Panc1 (cell line): ENCODE data around the gene KIAA1671. TPM values are rescaled to one million over a fixed set of nuclear protein-coding genes. Genes with fewer than 3 reads are reported as not detected.

Source experiments
- ATAC-seq: fragments of 200-7000 bp; cut with Tn5 transposase; 2 replicates; pipeline ENCODE4 v1.9.1; 2020; ENCODE audit warnings: mild to moderate bottlenecking, moderate library complexity
- BruUV-seq: library from RNA; stranded (reverse); fragments of 400-500 nt; replicated peaks from 2 replicates; lab custom pipeline; 2021; lab: Mats Ljungman, UMichigan
- CTCF ChIA-PET: fragments of 300-600 bp; sonication (Branson Sonifier 250); formaldehyde crosslinking; loops from one replicate; lab custom pipeline; 2022; ENCODE audit warnings: antibody characterized with exemption; lab: Charles Lee
- POLR2A ChIA-PET: fragments of 300-600 bp; sonication (Branson Sonifier 250); formaldehyde crosslinking; loops from one replicate; lab custom pipeline; 2022; ENCODE audit warnings: antibody characterized with exemption; lab: Charles Lee
- DNase-seq: peaks from one replicate; pipeline ENCODE4 v3.0.0-alpha.2; 2010; ENCODE audit warnings: low read depth, low spot score
- H3K27ac ChIP-seq: 2 replicates; pipeline ENCODE4 v1.5.1; 2011; ENCODE audit warnings: mild to moderate bottlenecking, low read length, inconsistent platforms
- H3K27me3 ChIP-seq: fragments of 200-500 bp; sonication (Bioruptor generic); 2 replicates; pipeline ENCODE4 v1.6.0; 2014; ENCODE audit warnings: low read length, inconsistent platforms; ENCODE audit not compliant: control insufficient read depth, insufficient read depth
- H3K36me3 ChIP-seq: fragments of 200-500 bp; sonication (Bioruptor generic); 2 replicates; pipeline ENCODE4 v1.5.1; 2014; ENCODE audit warnings: inconsistent platforms, mild to moderate bottlenecking, low read length, moderate library complexity; ENCODE audit not compliant: control insufficient read depth, insufficient read depth
- H3K4me1 ChIP-seq: 2 replicates; pipeline ENCODE4 v1.5.1; 2011; ENCODE audit warnings: inconsistent platforms, mild to moderate bottlenecking, low read length, moderate library complexity; ENCODE audit not compliant: control insufficient read depth, insufficient read depth
- H3K4me3 ChIP-seq, 2 experiments: 2 replicates each; pipeline ENCODE4 v1.5.1; 2011 to 2012; ENCODE audit warnings: low read depth in 2 of 2, low read length in 2 of 2, mild to moderate bottlenecking in 2 of 2, inconsistent platforms in 1 of 2, moderate library complexity in 1 of 2
- H3K9me3 ChIP-seq: fragments of 200-500 bp; sonication (Bioruptor generic); 2 replicates; pipeline ENCODE4 v1.5.1; 2014; ENCODE audit warnings: low read depth, mild to moderate bottlenecking, inconsistent platforms, low read length, moderate library complexity; ENCODE audit not compliant: control insufficient read depth, insufficient read depth
- POLR2AphosphoS5 ChIP-seq: IDR thresholded peaks from 2 replicates; pipeline ENCODE4 v1.6.1; 2012; ENCODE audit warnings: mild to moderate bottlenecking, low read depth, low read length, moderate library complexity
- SIN3A ChIP-seq: IDR thresholded peaks from 2 replicates; pipeline ENCODE4 v1.6.1; 2012; ENCODE audit warnings: low read depth, mild to moderate bottlenecking, low read length, moderate library complexity, borderline replicate concordance; ENCODE audit not compliant: insufficient read depth
- TCF7L2 ChIP-seq: IDR thresholded peaks from 2 replicates; pipeline ENCODE4 v1.6.1; 2011; ENCODE audit warnings: mild to moderate bottlenecking, low read depth, low read length, inconsistent platforms
- in situ Hi-C: cut with HindIII; loops from 2 replicates; pipeline ENCODE4 v1.10.0; 2016; ENCODE audit warnings: low sequenced_read_pairs, low pct_unique_long_range_greater_than_20kb
- intact Hi-C: fragments of 100-400 bp; cut with micrococcal nuclease; formaldehyde crosslinking; loops from one replicate; pipeline ENCODE4 v1.10.0; 2022; ENCODE audit not compliant: unreplicated experiment
- total RNA-seq: library from RNA; stranded (reverse); gene quantifications from one replicate; pipeline ENCODE4 v1.2.1, GENCODE V29; 2021; ENCODE audit not compliant: unreplicated experiment
- TF ChIP-seq, protein P1 (sequence below), 2 experiments: IDR thresholded peaks; 2 replicates each; pipeline ENCODE4 v1.6.1; 2011 to 2012; ENCODE audit warnings: low read depth in 2 of 2, control low read depth in 1 of 2, low read length in 1 of 2, mild to moderate bottlenecking in 1 of 2, moderate library complexity in 1 of 2; ENCODE audit not compliant: insufficient read depth in 1 of 2
- TF ChIP-seq, protein P2 (sequence below): fragments of 450-650 bp; IDR thresholded peaks from 2 replicates; pipeline ENCODE4 v1.5.1; 2017; ENCODE audit warnings: mild to moderate bottlenecking

The KIAA1671 gene
- total RNA-seq, 1 experiment from 2014 or later = 48.1 TPM

DNA sequence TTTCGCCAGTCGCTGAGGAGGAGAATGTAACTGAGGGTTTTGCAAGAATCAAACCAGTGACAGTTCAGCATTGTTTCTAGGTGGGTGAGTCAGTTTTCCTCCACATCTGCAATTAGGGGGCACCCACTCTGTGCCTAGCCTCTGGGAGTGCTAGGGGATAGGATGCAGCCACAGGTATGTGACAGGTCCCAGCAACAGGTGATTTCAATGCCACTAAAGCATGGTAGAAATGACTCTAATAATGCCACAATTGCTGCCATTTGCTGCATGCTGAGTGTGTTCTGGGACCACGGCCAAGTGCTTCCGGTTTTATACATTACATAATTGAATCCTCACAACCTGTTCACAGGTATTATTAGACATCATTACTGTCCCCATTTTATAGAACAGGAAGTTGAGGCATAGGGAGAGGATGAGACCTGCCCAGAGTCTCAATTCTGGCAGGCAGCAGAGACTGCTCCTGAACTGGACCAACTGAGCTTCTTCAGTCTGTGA is 267.5 kb downstream of the KIAA1671 start:
- in situ Hi-C loops = no loop called here
- no TSS peak for BruUV-seq
- TF ChIP-seq, protein P1, sequence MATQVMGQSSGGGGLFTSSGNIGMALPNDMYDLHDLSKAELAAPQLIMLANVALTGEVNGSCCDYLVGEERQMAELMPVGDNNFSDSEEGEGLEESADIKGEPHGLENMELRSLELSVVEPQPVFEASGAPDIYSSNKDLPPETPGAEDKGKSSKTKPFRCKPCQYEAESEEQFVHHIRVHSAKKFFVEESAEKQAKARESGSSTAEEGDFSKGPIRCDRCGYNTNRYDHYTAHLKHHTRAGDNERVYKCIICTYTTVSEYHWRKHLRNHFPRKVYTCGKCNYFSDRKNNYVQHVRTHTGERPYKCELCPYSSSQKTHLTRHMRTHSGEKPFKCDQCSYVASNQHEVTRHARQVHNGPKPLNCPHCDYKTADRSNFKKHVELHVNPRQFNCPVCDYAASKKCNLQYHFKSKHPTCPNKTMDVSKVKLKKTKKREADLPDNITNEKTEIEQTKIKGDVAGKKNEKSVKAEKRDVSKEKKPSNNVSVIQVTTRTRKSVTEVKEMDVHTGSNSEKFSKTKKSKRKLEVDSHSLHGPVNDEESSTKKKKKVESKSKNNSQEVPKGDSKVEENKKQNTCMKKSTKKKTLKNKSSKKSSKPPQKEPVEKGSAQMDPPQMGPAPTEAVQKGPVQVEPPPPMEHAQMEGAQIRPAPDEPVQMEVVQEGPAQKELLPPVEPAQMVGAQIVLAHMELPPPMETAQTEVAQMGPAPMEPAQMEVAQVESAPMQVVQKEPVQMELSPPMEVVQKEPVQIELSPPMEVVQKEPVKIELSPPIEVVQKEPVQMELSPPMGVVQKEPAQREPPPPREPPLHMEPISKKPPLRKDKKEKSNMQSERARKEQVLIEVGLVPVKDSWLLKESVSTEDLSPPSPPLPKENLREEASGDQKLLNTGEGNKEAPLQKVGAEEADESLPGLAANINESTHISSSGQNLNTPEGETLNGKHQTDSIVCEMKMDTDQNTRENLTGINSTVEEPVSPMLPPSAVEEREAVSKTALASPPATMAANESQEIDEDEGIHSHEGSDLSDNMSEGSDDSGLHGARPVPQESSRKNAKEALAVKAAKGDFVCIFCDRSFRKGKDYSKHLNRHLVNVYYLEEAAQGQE (IDR thresholded peaks at IDR 0.05; ENCODE audit: insufficient read depth in 1 of 2, low read depth in 2 of 2, low read length in 1 of 2) = no peak
- TF ChIP-seq POLR2AphosphoS5 (no peak), TCF7L2 (no peak), SIN3A (no peak)
- TF ChIP-seq, protein P2, sequence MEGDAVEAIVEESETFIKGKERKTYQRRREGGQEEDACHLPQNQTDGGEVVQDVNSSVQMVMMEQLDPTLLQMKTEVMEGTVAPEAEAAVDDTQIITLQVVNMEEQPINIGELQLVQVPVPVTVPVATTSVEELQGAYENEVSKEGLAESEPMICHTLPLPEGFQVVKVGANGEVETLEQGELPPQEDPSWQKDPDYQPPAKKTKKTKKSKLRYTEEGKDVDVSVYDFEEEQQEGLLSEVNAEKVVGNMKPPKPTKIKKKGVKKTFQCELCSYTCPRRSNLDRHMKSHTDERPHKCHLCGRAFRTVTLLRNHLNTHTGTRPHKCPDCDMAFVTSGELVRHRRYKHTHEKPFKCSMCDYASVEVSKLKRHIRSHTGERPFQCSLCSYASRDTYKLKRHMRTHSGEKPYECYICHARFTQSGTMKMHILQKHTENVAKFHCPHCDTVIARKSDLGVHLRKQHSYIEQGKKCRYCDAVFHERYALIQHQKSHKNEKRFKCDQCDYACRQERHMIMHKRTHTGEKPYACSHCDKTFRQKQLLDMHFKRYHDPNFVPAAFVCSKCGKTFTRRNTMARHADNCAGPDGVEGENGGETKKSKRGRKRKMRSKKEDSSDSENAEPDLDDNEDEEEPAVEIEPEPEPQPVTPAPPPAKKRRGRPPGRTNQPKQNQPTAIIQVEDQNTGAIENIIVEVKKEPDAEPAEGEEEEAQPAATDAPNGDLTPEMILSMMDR = no peak

DNA sequence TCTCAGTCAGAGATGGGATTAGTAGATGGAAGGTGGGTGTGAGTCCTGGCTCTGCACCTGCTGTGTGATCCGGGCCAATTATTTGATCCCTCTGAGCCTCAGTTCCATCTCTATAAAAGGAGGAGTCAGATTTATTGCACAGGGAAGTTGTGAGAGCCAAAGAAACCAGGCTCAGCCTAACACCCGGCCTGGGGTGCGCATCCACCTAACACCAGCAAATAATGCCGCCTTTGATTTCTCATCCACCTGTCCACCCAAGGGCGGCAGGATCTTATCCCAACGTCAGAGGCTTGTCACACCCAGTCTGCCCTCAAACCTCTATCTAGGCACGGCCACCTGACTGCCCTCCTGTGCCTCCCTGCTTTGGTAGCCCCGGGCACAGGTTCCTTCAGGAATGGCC is 269.3 kb downstream of the KIAA1671 start:
- no peak overlapping the region for H3K4me3 ChIP-seq
- no peaks in the 10 kb centered on the region for H3K9me3 ChIP-seq
- no peak overlapping the region for H3K27ac ChIP-seq
- no peaks in the 10 kb centered on the region for H3K36me3 ChIP-seq
- no peak for ATAC-seq
- BruUV-seq = no TSS peak
- CTCF ChIA-PET = no interaction called here
- intact Hi-C loops (no loop called here), in situ Hi-C loops (no loop called here)
- no peak for TF ChIP-seq POLR2AphosphoS5
- TF ChIP-seq, protein P1 (IDR thresholded peaks at IDR 0.05; ENCODE audit: insufficient read depth in 1 of 2, low read depth in 2 of 2, low read length in 1 of 2) = no peak
- TF ChIP-seq SIN3A = no peak
- no peak for TF ChIP-seq TCF7L2
- TF ChIP-seq, protein P2 = no peak
- no peaks in the 10 kb centered on the region; the same call in 1 of the 2 replicates for H3K27me3 ChIP-seq
- POLR2A ChIA-PET = no interaction called here
- DNase-seq = no peak
- no peaks in the 10 kb centered on the region for H3K4me1 ChIP-seq

More for the DNA sequence above, 267.5 kb downstream of the KIAA1671 start:
- Histone ChIP-seq H3K27me3 (no peaks in the 10 kb centered on the region; the same call in 1 of the 2 replicates), H3K4me1 (no peaks in the 10 kb centered on the region), H3K36me3 (no peaks in the 10 kb centered on the region), H3K27ac (no peak overlapping the region), H3K9me3 (no peaks in the 10 kb centered on the region), H3K4me3 (no peak overlapping the region)
- no peak for DNase-seq
- POLR2A ChIA-PET = no interaction called here
- ATAC-seq = no peak
- CTCF ChIA-PET = no interaction called here
- intact Hi-C loops = no loop called here
